ENCODE data around the gene COL3A1. TPM values are rescaled to one million over a fixed set of nuclear protein-coding genes. Genes with fewer than 3 reads are reported as not detected.

Gene COL3A1
- total and polyA plus RNA-seq, 2 of the 8 experiments (the other 6 are each of a cell fraction or from before 2014, with no cell fraction given) = 0.07 to 0.11 TPM

GRCh38 chr2:188970211-188970610 is 4.0 kb upstream of the COL3A1 start:
- H3K4me1 ChIP-seq (replicated peaks in 1 of 4; ENCODE audit: control insufficient read depth in 3 of 4, insufficient read depth in 4 of 4, low read length in 3 of 4) = no peaks in the 10 kb centered on the region
- H3K27ac ChIP-seq (ENCODE audit: low read depth, low read length) = no peak overlapping the region
- H4K8ac ChIP-seq (ENCODE audit: extremely low read depth, insufficient read depth, low read length) = no peak overlapping the region
- POLR2A ChIA-PET (ENCODE audit: partially characterized antibody) = no interaction called here
- H3K23me2 ChIP-seq (ENCODE audit: low read depth, low read length) = no peaks in the 10 kb centered on the region
- no peak overlapping the region for H3K18ac ChIP-seq (ENCODE audit: extremely low read depth, low read length)
- H3K23ac ChIP-seq (ENCODE audit: insufficient read length) = no peak overlapping the region
- no peaks in the 10 kb centered on the region for H3K27me3 ChIP-seq (replicated peaks in 1 of 4; ENCODE audit: control insufficient read depth in 3 of 4, extremely low read depth in 1 of 4, insufficient read depth in 3 of 4, low read length in 3 of 4)
- no peaks in the 10 kb centered on the region for H3K79me1 ChIP-seq (ENCODE audit: low read depth, low read length)
- DNase-seq (ENCODE audit: low read depth in 1 of 2, low spot score in 2 of 2) = no peak
- FAIRE-seq = no peak
- H4K20me1 ChIP-seq (replicated peaks in 1 of 2; ENCODE audit: control insufficient read depth in 1 of 2, insufficient read depth in 2 of 2, low read length in 2 of 2) = no peaks in the 10 kb centered on the region
- H2BK15ac ChIP-seq (ENCODE audit: low read length) = no peak overlapping the region
- H3K4me2 ChIP-seq (ENCODE audit: insufficient read depth in 1 of 2, low read depth in 2 of 2, low read length in 2 of 2) = no peak overlapping the region
- no peak overlapping the region for H4K5ac ChIP-seq (ENCODE audit: insufficient read length, low read depth, low read length)
- H2BK12ac ChIP-seq (ENCODE audit: low read depth, low read length) = no peak overlapping the region
- WGBS, 2 experiments (ENCODE audit: extremely low coverage in 1 of 2, insufficient coverage in 1 of 2, insufficient read length in 1 of 2, insufficient replicate concordance in 2 of 2, low coverage in 1 of 2, low lambda C conversion rate in 2 of 2, missing lambda C conversion rate in 1 of 2) = 91% methylated on average over 1 of the region's 1 CpG; no CpG with 5 or more reads in 1 of the 2 experiments
- H2AFZ ChIP-seq (ENCODE audit: low read length) = no peak overlapping the region
- H3K14ac ChIP-seq (ENCODE audit: insufficient read length) = no peak overlapping the region
- no peak overlapping the region for H3K4ac ChIP-seq (replicated peaks; ENCODE audit: insufficient read length, low read depth, low read length)
- H3K4me3 ChIP-seq (ENCODE audit: extremely low read depth in 1 of 4, insufficient read depth in 2 of 4, low read depth in 3 of 4, low read length in 4 of 4) = no peak overlapping the region
- H2BK20ac ChIP-seq (ENCODE audit: low read length) = no peak overlapping the region
- no peaks in the 10 kb centered on the region for H3K36me3 ChIP-seq (ENCODE audit: control insufficient read depth in 2 of 4, insufficient read depth in 4 of 4, low read length in 3 of 4)
- H3K79me2 ChIP-seq (ENCODE audit: control insufficient read depth in 1 of 2, insufficient read depth in 2 of 2, low read length in 2 of 2) = no peaks in the 10 kb centered on the region
- no peak overlapping the region for H3K56ac ChIP-seq (replicated peaks; ENCODE audit: insufficient read length, low read depth, low read length)
- no peak overlapping the region for H2BK120ac ChIP-seq (replicated peaks; ENCODE audit: low read depth, low read length)
- H4K91ac ChIP-seq (replicated peaks; ENCODE audit: insufficient read length, low read length) = no peak overlapping the region
- CTCF ChIA-PET (ENCODE audit: partially characterized antibody) = no interaction called here
- H3K9ac ChIP-seq (replicated peaks in 1 of 4; ENCODE audit: extremely low read depth in 1 of 4, low read depth in 3 of 4, low read length in 3 of 4) = no peak overlapping the region
- no peak overlapping the region for H2BK5ac ChIP-seq (ENCODE audit: low read depth, low read length)
- H2AK5ac ChIP-seq (ENCODE audit: low read depth, low read length) = no peak overlapping the region
- no peaks in the 10 kb centered on the region for H3K9me3 ChIP-seq (ENCODE audit: insufficient read depth in 2 of 2, low read depth in 1 of 2, low read length in 1 of 2)
- no peak for TF ChIP-seq SUZ12 (IDR thresholded peaks at IDR 0.05; ENCODE audit: low read length)
- no peak for TF ChIP-seq USF2 (IDR thresholded peaks at IDR 0.05; ENCODE audit: low read length)
- TF ChIP-seq BCL11A (IDR thresholded peaks at IDR 0.05; ENCODE audit: low read depth in 2 of 2, low read length in 2 of 2) = no peak
- TF ChIP-seq YY1 (IDR thresholded peaks at IDR 0.05; ENCODE audit: low read depth, low read length) = no peak
- TF ChIP-seq TCF12 (IDR thresholded peaks at IDR 0.05; ENCODE audit: low read depth, low read length) = no peak
- TF ChIP-seq ZNF274 (IDR thresholded peaks at IDR 0.05; ENCODE audit: borderline replicate concordance, extremely low read depth, low read length) = no peak

Measured in H1 (cell line).